OCI-LY1 (cell line): Measurements from ENCODE around the gene IRF1.

Experiments used
- H2AFZ ChIP-seq: fragments of 200-600 bp; sonication (generic), shearing (Covaris generic); 2 replicates; pipeline ENCODE4 v1.6.0; 2014; ENCODE audit warnings: antibody characterized with exemption, mild to moderate bottlenecking, low read length
- H3F3A ChIP-seq: fragments of 200-600 bp; sonication (generic), shearing (Covaris generic); 2 replicates; pipeline ENCODE4 v1.6.0; 2014; ENCODE audit warnings: mild to moderate bottlenecking, antibody characterized with exemption, low read length, moderate library complexity; ENCODE audit not compliant: insufficient read depth
- H3K27ac ChIP-seq: fragments of 200-600 bp; sonication (generic); 2 replicates; pipeline ENCODE4 v1.5.1; 2014; ENCODE audit warnings: low read length, mixed run types, mild to moderate bottlenecking, low read depth; ENCODE audit not compliant: poor library complexity, severe bottlenecking
- H3K27me3 ChIP-seq: fragments of 200-600 bp; sonication (generic); 2 replicates; pipeline ENCODE4 v1.6.0; 2014; ENCODE audit warnings: antibody characterized with exemption, mild to moderate bottlenecking, low read length, moderate library complexity; ENCODE audit not compliant: insufficient read depth
- H3K36me3 ChIP-seq: fragments of 200-600 bp; sonication (generic); 2 replicates; pipeline ENCODE4 v1.6.1; 2014; ENCODE audit warnings: mild to moderate bottlenecking, antibody characterized with exemption, low read length, moderate library complexity, mixed read lengths; ENCODE audit not compliant: insufficient read depth
- H3K4me1 ChIP-seq: fragments of 200-600 bp; sonication (generic); 2 replicates; pipeline ENCODE4 v1.5.1; 2014; ENCODE audit warnings: mild to moderate bottlenecking, low read length, moderate library complexity; ENCODE audit not compliant: insufficient read depth, severe bottlenecking
- H3K4me2 ChIP-seq: fragments of 200-600 bp; sonication (generic), shearing (Covaris generic); 2 replicates; pipeline ENCODE4 v1.6.1; 2014; ENCODE audit warnings: low read length
- H3K4me3 ChIP-seq: fragments of 200-600 bp; sonication (generic); 2 replicates; pipeline ENCODE4 v1.5.1; 2014; ENCODE audit warnings: low read length, low read depth, mild to moderate bottlenecking, mixed read lengths; ENCODE audit not compliant: poor library complexity, severe bottlenecking
- H3K79me2 ChIP-seq: fragments of 200-600 bp; shearing (Covaris generic); 2 replicates; pipeline ENCODE4 v1.6.1; 2016; ENCODE audit warnings: mixed run types, low read length, mixed read lengths; ENCODE audit not compliant: insufficient read depth
- H3K9ac ChIP-seq: fragments of 200-600 bp; sonication (generic), shearing (Covaris generic); 2 replicates; pipeline ENCODE4 v1.6.1; 2014; ENCODE audit warnings: mild to moderate bottlenecking, low read length, mixed read lengths
- H3K9me2 ChIP-seq: fragments of 200-600 bp; sonication (generic), shearing (Covaris generic); 2 replicates; pipeline ENCODE4 v1.6.1; 2014; ENCODE audit warnings: low read depth, mild to moderate bottlenecking, low read length, mixed read lengths
- H3K9me3 ChIP-seq: fragments of 200-600 bp; shearing (Covaris generic); 2 replicates; pipeline ENCODE4 v1.6.1; 2014; ENCODE audit warnings: low read length, mixed read lengths
- H4K20me1 ChIP-seq: fragments of 200-600 bp; sonication (generic), shearing (Covaris generic); 2 replicates; pipeline ENCODE4 v1.6.0; 2016; ENCODE audit warnings: mild to moderate bottlenecking, low read length; ENCODE audit not compliant: insufficient read depth
- EZH2 ChIP-seq: fragments of 200-600 bp; sonication (generic), shearing (Covaris generic); IDR thresholded peaks from 2 replicates; pipeline ENCODE4 v1.8.0; 2017; ENCODE audit warnings: borderline replicate concordance, mixed run types, mild to moderate bottlenecking, antibody characterized with exemption, low read length, moderate library complexity, mixed read lengths
- TF ChIP-seq, protein P1 (sequence below): fragments of 200-600 bp; sonication (generic), shearing (Covaris generic); IDR thresholded peaks from 2 replicates; pipeline ENCODE4 v1.5.1; 2017; ENCODE audit warnings: mild to moderate bottlenecking, antibody characterized with exemption, low read length, moderate library complexity, mixed read lengths

Gene IRF1

GRCh38 chr5:132455614-132456115, 34.9 kb downstream of the IRF1 start:
- Histone ChIP-seq H3K27me3 (no peaks in the 10 kb centered on the region), H3K9ac (no peak overlapping the region), H3K79me2 (no peaks in the 10 kb centered on the region), H3F3A (no peaks in the 10 kb centered on the region), H3K27ac (no peak overlapping the region), H2AFZ (no peak overlapping the region), H3K4me3 (no peak overlapping the region), H3K9me3 (no peaks in the 10 kb centered on the region), H3K9me2 (no peaks in the 10 kb centered on the region), H3K4me1 (peaks cover 35% of the 10 kb centered on the region), H4K20me1 (no peaks in the 10 kb centered on the region), H3K36me3 (no peaks in the 10 kb centered on the region), H3K4me2 (no peak overlapping the region)
- no peak for TF ChIP-seq EZH2
- TF ChIP-seq, protein P1, sequence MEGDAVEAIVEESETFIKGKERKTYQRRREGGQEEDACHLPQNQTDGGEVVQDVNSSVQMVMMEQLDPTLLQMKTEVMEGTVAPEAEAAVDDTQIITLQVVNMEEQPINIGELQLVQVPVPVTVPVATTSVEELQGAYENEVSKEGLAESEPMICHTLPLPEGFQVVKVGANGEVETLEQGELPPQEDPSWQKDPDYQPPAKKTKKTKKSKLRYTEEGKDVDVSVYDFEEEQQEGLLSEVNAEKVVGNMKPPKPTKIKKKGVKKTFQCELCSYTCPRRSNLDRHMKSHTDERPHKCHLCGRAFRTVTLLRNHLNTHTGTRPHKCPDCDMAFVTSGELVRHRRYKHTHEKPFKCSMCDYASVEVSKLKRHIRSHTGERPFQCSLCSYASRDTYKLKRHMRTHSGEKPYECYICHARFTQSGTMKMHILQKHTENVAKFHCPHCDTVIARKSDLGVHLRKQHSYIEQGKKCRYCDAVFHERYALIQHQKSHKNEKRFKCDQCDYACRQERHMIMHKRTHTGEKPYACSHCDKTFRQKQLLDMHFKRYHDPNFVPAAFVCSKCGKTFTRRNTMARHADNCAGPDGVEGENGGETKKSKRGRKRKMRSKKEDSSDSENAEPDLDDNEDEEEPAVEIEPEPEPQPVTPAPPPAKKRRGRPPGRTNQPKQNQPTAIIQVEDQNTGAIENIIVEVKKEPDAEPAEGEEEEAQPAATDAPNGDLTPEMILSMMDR, result no peak

GRCh38 chr5:132454361-132454760, 36.2 kb downstream of the IRF1 start:
- Histone ChIP-seq H2AFZ (no peak overlapping the region), H3K27ac (no peak overlapping the region), H3K4me1 (peaks cover 35% of the 10 kb centered on the region), H4K20me1 (no peaks in the 10 kb centered on the region), H3K9me3 (no peaks in the 10 kb centered on the region), H3K9me2 (no peaks in the 10 kb centered on the region), H3K4me3 (no peak overlapping the region), H3K9ac (no peak overlapping the region), H3K79me2 (no peaks in the 10 kb centered on the region), H3K36me3 (no peaks in the 10 kb centered on the region), H3K27me3 (no peaks in the 10 kb centered on the region), H3F3A (no peaks in the 10 kb centered on the region), H3K4me2 (no peak overlapping the region)
- TF ChIP-seq, protein P1, result no peak
- no peak for TF ChIP-seq EZH2

GRCh38 chr5:132451387-132451786, 39.2 kb downstream of the IRF1 start:
- no peaks in the 10 kb centered on the region for H3K79me2 ChIP-seq
- no peaks in the 10 kb centered on the region for H3K36me3 ChIP-seq
- H3K4me3 ChIP-seq, result no peak overlapping the region
- TF ChIP-seq EZH2, result no peak
- TF ChIP-seq, protein P1, result no peak
- no peaks in the 10 kb centered on the region for H3F3A ChIP-seq
- no peak overlapping the region for H2AFZ ChIP-seq
- H3K9me2 ChIP-seq, result no peaks in the 10 kb centered on the region
- H4K20me1 ChIP-seq, result no peaks in the 10 kb centered on the region
- H3K4me2 ChIP-seq, result no peak overlapping the region
- peaks cover 7% of the 10 kb centered on the region for H3K4me1 ChIP-seq
- H3K9ac ChIP-seq, result no peak overlapping the region
- H3K27me3 ChIP-seq, result no peaks in the 10 kb centered on the region
- no peaks in the 10 kb centered on the region for H3K9me3 ChIP-seq
- H3K27ac ChIP-seq, result no peak overlapping the region
